HG02938 (cell line): Measurements from ENCODE around the gene PTBP1.

Experiments used
- ATAC-seq: cut with Tn5 transposase; IDR thresholded peaks from one replicate; pipeline ENCODE4 v1.9.1; 2021; ENCODE audit warnings: mild to moderate bottlenecking, moderate library complexity; ENCODE audit not compliant: unreplicated experiment

PTBP1 gene

GRCh38 chr19:795691-796581 is 1.3 kb upstream of the PTBP1 start:
- no peak for ATAC-seq

GRCh38 chr19:797528-798414 is 519 bp downstream of the PTBP1 start:
- ATAC-seq, result peak; percentile 28

GRCh38 chr19:798415-799075 is 1.3 kb downstream of the PTBP1 start:
- ATAC-seq, result no peak

- no peak for ATAC-seq
Measured at GRCh38 chr19:799076-799881, 2.0 kb downstream of the PTBP1 start.

DNA sequence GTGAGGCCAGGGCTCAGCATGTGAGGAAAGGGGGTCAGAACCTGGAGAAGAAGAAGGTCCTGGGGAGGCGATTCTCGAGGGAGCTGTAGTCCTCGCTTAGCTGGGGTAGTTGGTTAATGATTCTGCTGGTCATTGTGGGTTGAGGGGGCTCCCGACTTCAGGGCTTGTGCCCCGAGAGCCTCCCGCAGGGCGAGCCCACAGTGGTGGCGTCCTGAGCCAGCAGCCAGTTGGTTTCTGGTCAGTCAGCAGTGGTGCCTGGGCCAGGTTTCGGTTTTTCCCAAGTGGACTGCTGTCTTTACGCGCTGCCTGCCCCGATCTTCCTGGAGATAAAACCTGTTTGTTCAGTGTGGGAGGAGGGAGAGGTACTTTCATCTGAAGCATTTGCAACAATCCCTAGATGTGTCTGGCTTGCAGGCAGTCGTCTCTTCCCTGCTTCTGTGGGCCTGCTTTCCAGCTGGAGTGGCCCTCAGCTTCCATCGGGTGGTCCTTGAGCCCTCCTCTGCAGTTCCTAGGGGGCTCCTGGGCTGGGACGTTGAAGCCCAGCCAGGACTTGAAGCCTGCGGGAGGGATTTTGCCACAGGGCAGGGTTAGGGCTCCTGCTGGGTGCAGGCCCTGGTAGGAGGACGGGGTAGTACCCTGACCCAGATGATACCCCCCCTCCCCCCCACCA is 3.2 kb downstream of the PTBP1 start:
- no peak for ATAC-seq

DNA sequence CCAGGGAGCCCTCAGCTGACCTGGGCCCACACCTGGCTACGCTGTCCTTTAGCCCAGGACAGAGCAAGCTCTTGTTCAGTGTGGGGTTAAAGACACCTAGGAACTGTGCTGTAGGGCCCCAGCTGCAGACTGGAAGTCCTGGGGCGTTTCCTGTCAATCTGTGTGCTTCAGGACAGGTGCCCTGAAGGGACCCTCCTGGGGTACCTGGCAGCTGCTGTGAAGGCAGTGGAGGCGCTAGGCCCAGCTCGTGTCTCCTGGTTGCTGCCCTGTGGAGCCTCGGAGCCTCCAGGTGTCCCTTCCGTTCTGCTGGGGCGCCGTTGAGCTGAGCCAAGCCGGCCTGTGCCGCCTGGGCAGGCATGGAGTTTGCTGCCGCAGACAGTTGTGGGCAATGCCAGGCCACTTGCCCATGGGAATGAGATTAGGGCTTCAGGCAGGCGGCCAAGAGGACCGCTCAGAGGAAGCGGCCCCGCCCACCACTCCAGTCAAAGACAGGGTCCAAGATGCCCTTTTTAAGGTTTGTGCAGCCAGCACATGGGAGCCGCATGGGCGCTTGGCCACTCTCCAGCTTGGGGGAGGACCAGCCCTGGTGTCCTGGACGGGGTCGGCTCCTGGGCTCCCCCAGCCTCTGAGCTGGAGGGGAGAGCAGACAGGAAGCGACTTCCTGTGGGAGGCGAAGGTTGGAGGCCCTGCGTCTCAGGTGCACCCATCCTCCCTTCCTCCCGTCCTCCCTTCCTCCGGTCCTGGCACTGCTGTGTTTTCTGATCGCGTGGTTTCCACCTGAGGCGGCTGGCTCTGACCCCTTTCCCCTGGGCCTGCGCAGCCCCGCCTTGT is 4.0 kb downstream of the PTBP1 start:
- ATAC-seq, result no peak

GRCh38 chr19:801861-802497 is 4.7 kb downstream of the PTBP1 start:
- ATAC-seq, result no peak

DNA sequence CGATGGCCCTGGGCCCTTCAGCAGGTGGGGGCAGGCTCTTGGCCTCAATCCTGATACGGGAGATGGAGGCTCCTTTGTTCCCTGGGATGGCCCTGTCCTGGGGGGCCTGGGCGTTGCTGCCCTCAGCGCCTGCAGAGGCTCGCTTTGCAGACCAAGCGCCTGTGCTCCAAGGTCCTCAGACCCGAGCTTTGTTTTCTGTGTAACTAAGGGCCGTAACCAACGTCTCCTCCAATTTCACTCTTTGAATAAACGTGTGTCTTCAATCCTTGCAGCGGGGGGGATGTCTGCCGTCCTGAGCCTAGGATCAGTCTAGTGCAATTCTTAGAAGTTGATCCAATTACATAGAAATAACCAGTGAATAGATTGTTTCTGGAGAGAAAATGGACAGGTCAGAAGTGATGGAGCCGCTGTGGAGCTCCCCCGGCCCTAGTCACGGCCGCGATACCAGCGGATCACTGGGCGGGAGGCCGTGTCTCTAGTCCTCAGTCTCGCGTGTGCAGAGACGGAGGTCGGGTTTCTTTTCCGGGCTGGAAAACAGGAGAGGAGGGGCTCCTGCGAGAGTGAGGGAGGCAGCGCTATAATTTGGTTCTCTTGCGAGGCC is 5.3 kb downstream of the PTBP1 start:
- ATAC-seq, result no peak

GRCh38 chr19:803099-803561 is 5.9 kb downstream of the PTBP1 start:
- ATAC-seq, result no peak

GRCh38 chr19:803686-804418 is 6.6 kb downstream of the PTBP1 start:
- no peak for ATAC-seq

DNA sequence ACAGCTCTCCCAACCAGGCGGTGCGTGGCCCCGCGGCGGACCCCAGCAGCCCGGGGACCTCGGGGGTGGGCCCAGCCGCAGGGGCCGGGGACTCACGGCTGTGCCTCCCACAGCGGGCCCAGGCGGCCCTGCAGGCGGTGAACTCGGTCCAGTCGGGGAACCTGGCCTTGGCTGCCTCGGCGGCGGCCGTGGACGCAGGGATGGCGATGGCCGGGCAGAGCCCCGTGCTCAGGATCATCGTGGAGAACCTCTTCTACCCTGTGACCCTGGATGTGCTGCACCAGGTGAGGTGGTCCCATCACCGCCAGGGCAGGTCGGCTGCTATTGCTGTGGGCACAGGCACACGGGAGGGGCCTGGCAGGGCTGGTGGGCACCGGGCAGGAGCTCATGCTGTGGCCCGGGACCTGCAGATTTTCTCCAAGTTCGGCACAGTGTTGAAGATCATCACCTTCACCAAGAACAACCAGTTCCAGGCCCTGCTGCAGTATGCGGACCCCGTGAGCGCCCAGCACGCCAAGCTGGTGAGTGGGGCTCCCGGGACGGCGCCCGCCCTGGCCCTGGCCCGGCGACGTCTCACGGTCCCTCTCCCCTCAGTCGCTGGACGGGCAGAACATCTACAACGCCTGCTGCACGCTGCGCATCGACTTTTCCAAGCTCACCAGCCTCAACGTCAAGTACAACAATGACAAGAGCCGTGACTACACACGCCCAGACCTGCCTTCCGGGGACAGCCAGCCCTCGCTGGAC is 7.3 kb downstream of the PTBP1 start:
- no peak for ATAC-seq

DNA sequence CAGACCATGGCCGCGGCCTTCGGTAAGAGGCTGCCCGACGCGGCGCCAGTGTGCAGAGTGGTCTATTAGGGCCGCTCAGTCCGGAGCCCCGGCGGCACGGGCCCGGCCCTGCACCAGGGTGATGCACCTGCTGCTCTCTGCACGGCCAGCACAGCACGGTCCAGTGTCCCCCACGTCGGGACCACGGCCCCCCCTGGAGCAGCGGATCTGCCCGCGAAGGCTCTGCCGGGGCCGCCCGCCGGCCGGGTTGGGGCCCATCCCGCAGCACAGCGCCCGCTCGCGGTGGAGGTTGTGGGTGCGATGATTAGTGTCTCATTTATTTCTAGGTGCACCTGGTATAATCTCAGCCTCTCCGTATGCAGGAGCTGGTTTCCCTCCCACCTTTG is 7.9 kb downstream of the PTBP1 start:
- ATAC-seq, result no peak

- no peak for ATAC-seq
Measured at GRCh38 chr19:805600-806550, 8.6 kb downstream of the PTBP1 start.

- ATAC-seq, result no peak
Measured at GRCh38 chr19:806815-807421, 9.7 kb downstream of the PTBP1 start.
